HepG2 (cell line): ENCODE measurements around the gene LSMEM2. TPM values are rescaled to one million over a fixed set of nuclear protein-coding genes. Genes with fewer than 3 reads are reported as not detected.

Experiments
- ARHGAP35 ChIP-seq: sonication (generic); formaldehyde crosslinking; IDR thresholded peaks from 2 replicates; pipeline ENCODE4 v1.9.0; 2022; ENCODE audit warnings: mild to moderate bottlenecking, inconsistent platforms, moderate library complexity, missing genetic modification reagents, borderline replicate concordance
- FOSL2 ChIP-seq: sonication (generic); formaldehyde crosslinking; IDR thresholded peaks from 2 replicates; pipeline ENCODE4 v1.4.0; 2020; ENCODE audit warnings: missing genetic modification reagents
- FOXA1 ChIP-seq, 2 experiments: fragments of 450-650 bp in 1 of 2; sonication (generic) in 1 of 2; formaldehyde crosslinking in 1 of 2; IDR thresholded peaks; 2 replicates each; pipeline versions ENCODE4 v1.4.0 to v1.6.1; 2016 to 2020; ENCODE audit warnings: missing genetic modification reagents in 1 of 2
- HMG20B ChIP-seq: conservative IDR thresholded peaks from 2 replicates; pipeline ENCODE4 v1.6.1; 2016; ENCODE audit warnings: missing genetic modification reagents, missing compliant biosample characterization
- HOXA9 ChIP-seq: sonication (generic); formaldehyde crosslinking; IDR thresholded peaks from 2 replicates; pipeline ENCODE4 v1.8.1; 2022; ENCODE audit warnings: missing genetic modification reagents, mild to moderate bottlenecking, moderate library complexity, borderline replicate concordance
- KLF11 ChIP-seq: IDR thresholded peaks from 2 replicates; pipeline ENCODE4 v1.6.1; 2016; ENCODE audit warnings: missing compliant biosample characterization
- ONECUT2 ChIP-seq: sonication (generic); formaldehyde crosslinking; IDR thresholded peaks from 2 replicates; pipeline ENCODE4 v1.4.0; 2020; ENCODE audit warnings: missing genetic modification reagents
- RBM39 ChIP-seq: fragments of 200-400 bp; formaldehyde crosslinking; IDR thresholded peaks from one replicate; pipeline ENCODE4 v1.6.1; 2018; ENCODE audit warnings: antibody characterized with exemption, mild to moderate bottlenecking, low read depth, low read length; ENCODE audit not compliant: poor library complexity, severe bottlenecking
- SMAD3 ChIP-seq: sonication (generic); formaldehyde crosslinking; IDR thresholded peaks from 2 replicates; pipeline ENCODE4 v1.4.0; 2020; ENCODE audit warnings: missing genetic modification reagents
- SMC3 ChIP-seq: IDR thresholded peaks from 2 replicates; pipeline ENCODE4 v1.6.1; 2011; ENCODE audit warnings: low read length, improper control_type of control experiment
- TCF12 ChIP-seq, 2 experiments: fragments of 450-650 bp in 1 of 2; sonication (generic) in 1 of 2; formaldehyde crosslinking in 1 of 2; IDR thresholded peaks; 2 replicates each; pipeline versions ENCODE4 v1.6.1 to v1.8.0; 2017 to 2022; ENCODE audit warnings: antibody characterized with exemption in 1 of 2, mild to moderate bottlenecking in 1 of 2, missing genetic modification reagents in 1 of 2, moderate library complexity in 1 of 2
- ZNF451 ChIP-seq: sonication (generic); formaldehyde crosslinking; IDR thresholded peaks from 2 replicates; pipeline ENCODE4 v1.5.0; 2020; ENCODE audit warnings: mild to moderate bottlenecking, missing genetic modification reagents
- ZNF460 ChIP-seq: sonication (generic); formaldehyde crosslinking; IDR thresholded peaks from 2 replicates; pipeline ENCODE4 v1.5.1; 2020; ENCODE audit warnings: missing genetic modification reagents, mild to moderate bottlenecking, borderline replicate concordance
- polyA plus RNA-seq, 8 experiments: library from polyadenylated mRNA; depleted of rRNA in 3 of 8; stranded (reverse) in 7 of 8; unstranded in 1 of 8; fragments of >200 nt; fragmentation: Illumina TruSeq in 4 of 8; extraction: Trizol in 4 of 8; gene quantifications; 2 replicates each; pipeline versions ENCODE4 v1.2.1 to v1.2.3, GENCODE V29; 2011 to 2016; ENCODE audit warnings: low read depth in 4 of 8, missing spikeins in 1 of 8, mixed read lengths in 1 of 8; ENCODE audit not compliant: insufficient read depth in 1 of 8
- total RNA-seq, 5 experiments: library from RNA; depleted of rRNA; stranded (reverse); fragments of >200 nt; fragmentation: Illumina TruSeq; extraction: Trizol; gene quantifications; 2 replicates each; pipeline ENCODE4 v1.2.3, GENCODE V29; 2016; ENCODE audit warnings: low read depth in 1 of 5
- TF ChIP-seq, protein P1 (sequence below): IDR thresholded peaks from 2 replicates; pipeline ENCODE4 v1.6.1; 2016
- TF ChIP-seq, protein P2 (sequence below): sonication (generic); formaldehyde crosslinking; IDR thresholded peaks from 2 replicates; pipeline ENCODE4 v1.5.1; 2020; ENCODE audit warnings: missing genetic modification reagents, mild to moderate bottlenecking, borderline replicate concordance
- TF ChIP-seq, protein P3 (sequence below): sonication (generic); formaldehyde crosslinking; conservative IDR thresholded peaks from 2 replicates; pipeline ENCODE4 v1.8.1; 2023; ENCODE audit warnings: missing genetic modification reagents
- TF ChIP-seq, protein P4 (sequence below): sonication (generic); formaldehyde crosslinking; IDR thresholded peaks from 2 replicates; pipeline ENCODE4 v1.8.0; 2022; ENCODE audit warnings: low read depth, missing genetic modification reagents
- TF ChIP-seq, protein P5 (sequence below): sonication (generic); formaldehyde crosslinking; IDR thresholded peaks from 2 replicates; pipeline ENCODE4 v1.5.1; 2020; ENCODE audit warnings: mild to moderate bottlenecking, missing genetic modification reagents, borderline replicate concordance
- TF ChIP-seq, protein P6 (sequence below): sonication (generic); formaldehyde crosslinking; IDR thresholded peaks from 2 replicates; pipeline ENCODE4 v1.5.1; 2020; ENCODE audit warnings: mild to moderate bottlenecking, moderate library complexity, missing genetic modification reagents

The LSMEM2 gene
- total and polyA plus RNA-seq, 2 of the 13 experiments (the other 11 are each of a cell fraction or from before 2014, with no cell fraction given) = 0.07 to 0.41 TPM

DNA sequence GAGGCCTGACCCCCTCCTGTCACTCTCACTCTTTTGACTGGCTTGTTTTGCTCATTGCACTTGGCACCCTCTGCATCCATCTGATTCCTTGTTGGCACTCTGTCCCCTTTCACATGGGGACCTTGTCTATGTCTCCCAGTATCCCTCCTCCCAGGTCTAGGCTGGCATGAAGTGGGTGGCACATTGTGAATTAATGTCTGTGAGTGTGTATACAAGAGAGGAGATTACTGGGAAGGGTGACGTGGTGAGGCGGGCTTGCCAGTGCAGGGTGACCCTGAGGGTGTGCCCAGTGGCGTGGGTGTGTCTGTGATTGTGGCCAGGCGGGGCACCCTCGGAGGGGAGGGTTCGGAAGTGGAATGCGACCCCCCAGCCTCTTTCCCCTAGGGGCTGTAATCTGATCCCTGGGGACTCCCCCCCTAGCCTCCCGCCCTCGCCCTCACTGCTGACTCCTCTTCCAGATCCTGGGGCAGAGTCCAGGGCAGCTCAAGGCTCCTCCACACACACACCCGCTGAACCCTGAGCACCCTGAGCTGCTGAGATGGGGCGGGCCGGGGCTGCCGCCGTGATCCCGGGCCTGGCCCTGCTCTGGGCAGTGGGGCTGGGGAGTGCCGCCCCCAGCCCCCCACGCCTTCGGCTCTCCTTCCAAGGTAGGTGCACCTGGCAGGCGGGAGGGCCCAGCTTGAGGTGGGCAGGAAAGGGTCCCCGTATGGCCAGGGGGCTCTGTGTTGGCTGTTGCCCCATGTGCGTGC, 10.0 kb upstream of the LSMEM2 start, which contains the start of gene SEMA3B (continued):
- TF ChIP-seq SMAD3 (CRISPR knock-in tag) = 0 out of 2 replicates have a peak, but pooled peaks have one; percentile 55
- TF ChIP-seq TCF12 (IDR thresholded peaks at IDR 0.05) = no peak
- peak; percentile 86; the same call in 1 of the 2 replicates for TF ChIP-seq TCF12 (CRISPR knock-in tag; IDR thresholded peaks at IDR 0.05)
- no peak for TF ChIP-seq ZNF460 (CRISPR knock-in tag)
- no peak for TF ChIP-seq FOXA1 (IDR thresholded peaks at IDR 0.05)
- peak; percentile 39; the same call in 1 of the 2 replicates for TF ChIP-seq FOXA1 (CRISPR knock-in tag; IDR thresholded peaks at IDR 0.05)
- TF ChIP-seq, protein P1, sequence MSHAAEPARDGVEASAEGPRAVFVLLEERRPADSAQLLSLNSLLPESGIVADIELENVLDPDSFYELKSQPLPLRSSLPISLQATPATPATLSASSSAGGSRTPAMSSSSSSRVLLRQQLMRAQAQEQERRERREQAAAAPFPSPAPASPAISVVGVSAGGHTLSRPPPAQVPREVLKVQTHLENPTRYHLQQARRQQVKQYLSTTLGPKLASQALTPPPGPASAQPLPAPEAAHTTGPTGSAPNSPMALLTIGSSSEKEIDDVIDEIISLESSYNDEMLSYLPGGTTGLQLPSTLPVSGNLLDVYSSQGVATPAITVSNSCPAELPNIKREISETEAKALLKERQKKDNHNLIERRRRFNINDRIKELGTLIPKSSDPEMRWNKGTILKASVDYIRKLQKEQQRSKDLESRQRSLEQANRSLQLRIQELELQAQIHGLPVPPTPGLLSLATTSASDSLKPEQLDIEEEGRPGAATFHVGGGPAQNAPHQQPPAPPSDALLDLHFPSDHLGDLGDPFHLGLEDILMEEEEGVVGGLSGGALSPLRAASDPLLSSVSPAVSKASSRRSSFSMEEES = no peak
- no peak for TF ChIP-seq ARHGAP35
- TF ChIP-seq, protein P2, sequence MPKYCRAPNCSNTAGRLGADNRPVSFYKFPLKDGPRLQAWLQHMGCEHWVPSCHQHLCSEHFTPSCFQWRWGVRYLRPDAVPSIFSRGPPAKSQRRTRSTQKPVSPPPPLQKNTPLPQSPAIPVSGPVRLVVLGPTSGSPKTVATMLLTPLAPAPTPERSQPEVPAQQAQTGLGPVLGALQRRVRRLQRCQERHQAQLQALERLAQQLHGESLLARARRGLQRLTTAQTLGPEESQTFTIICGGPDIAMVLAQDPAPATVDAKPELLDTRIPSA (CRISPR knock-in tag) = no peak
- TF ChIP-seq, protein P3, sequence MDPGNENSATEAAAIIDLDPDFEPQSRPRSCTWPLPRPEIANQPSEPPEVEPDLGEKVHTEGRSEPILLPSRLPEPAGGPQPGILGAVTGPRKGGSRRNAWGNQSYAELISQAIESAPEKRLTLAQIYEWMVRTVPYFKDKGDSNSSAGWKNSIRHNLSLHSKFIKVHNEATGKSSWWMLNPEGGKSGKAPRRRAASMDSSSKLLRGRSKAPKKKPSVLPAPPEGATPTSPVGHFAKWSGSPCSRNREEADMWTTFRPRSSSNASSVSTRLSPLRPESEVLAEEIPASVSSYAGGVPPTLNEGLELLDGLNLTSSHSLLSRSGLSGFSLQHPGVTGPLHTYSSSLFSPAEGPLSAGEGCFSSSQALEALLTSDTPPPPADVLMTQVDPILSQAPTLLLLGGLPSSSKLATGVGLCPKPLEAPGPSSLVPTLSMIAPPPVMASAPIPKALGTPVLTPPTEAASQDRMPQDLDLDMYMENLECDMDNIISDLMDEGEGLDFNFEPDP = no peak
- TF ChIP-seq, protein P4, sequence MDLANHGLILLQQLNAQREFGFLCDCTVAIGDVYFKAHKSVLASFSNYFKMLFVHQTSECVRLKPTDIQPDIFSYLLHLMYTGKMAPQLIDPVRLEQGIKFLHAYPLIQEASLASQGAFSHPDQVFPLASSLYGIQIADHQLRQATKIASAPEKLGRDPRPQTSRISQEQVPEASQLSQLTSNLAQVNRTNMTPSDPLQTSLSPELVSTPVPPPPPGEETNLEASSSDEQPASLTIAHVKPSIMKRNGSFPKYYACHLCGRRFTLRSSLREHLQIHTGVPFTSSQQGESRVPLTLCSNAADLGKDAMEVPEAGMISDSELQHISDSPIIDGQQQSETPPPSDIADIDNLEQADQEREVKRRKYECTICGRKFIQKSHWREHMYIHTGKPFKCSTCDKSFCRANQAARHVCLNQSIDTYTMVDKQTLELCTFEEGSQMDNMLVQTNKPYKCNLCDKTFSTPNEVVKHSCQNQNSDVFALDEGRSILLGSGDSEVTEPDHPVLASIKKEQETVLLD (CRISPR knock-in tag) = no peak
- TF ChIP-seq, protein P5, sequence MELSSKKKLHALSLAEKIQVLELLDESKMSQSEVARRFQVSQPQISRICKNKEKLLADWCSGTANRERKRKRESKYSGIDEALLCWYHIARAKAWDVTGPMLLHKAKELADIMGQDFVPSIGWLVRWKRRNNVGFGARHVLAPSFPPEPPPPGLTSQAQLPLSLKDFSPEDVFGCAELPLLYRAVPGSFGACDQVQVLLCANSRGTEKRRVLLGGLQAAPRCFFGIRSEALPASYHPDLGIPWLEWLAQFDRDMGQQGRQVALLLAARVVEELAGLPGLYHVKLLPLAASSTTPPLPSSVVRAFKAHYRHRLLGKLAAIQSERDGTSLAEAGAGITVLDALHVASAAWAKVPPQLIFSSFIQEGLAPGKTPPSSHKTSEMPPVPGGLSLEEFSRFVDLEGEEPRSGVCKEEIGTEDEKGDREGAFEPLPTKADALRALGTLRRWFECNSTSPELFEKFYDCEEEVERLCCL (CRISPR knock-in tag) = no peak
- no peak for TF ChIP-seq RBM39
- no peak for TF ChIP-seq ZNF451 (CRISPR knock-in tag)
- no peak for TF ChIP-seq SMC3
- TF ChIP-seq ONECUT2 (CRISPR knock-in tag) = no peak
- 0 out of 2 replicates have a peak, but pooled peaks have one; percentile 42 for TF ChIP-seq HMG20B (CRISPR knock-in tag)
- TF ChIP-seq FOSL2 (CRISPR knock-in tag) = no peak
- TF ChIP-seq HOXA9 = no peak
- TF ChIP-seq, protein P6, sequence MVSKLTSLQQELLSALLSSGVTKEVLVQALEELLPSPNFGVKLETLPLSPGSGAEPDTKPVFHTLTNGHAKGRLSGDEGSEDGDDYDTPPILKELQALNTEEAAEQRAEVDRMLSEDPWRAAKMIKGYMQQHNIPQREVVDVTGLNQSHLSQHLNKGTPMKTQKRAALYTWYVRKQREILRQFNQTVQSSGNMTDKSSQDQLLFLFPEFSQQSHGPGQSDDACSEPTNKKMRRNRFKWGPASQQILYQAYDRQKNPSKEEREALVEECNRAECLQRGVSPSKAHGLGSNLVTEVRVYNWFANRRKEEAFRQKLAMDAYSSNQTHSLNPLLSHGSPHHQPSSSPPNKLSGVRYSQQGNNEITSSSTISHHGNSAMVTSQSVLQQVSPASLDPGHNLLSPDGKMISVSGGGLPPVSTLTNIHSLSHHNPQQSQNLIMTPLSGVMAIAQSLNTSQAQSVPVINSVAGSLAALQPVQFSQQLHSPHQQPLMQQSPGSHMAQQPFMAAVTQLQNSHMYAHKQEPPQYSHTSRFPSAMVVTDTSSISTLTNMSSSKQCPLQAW (CRISPR knock-in tag) = peak; percentile 66; the same call in 1 of the 2 replicates
- no peak for TF ChIP-seq KLF11 (CRISPR knock-in tag)
